PC-3 (cell line): ENCODE data around the gene NFKB1. TPM values are rescaled to one million over a fixed set of nuclear protein-coding genes. Genes with fewer than 3 reads are reported as not detected.
"Not testable (repeated sequence)": the region's sequence is repeated elsewhere in the genome, so short reads cannot be mapped to it uniquely, and the experiment has no call there.

Experiments
- ATAC-seq: fragments of 200-7000 bp; cut with Tn5 transposase; 2 replicates; pipeline ENCODE4 v1.9.1; 2020; ENCODE audit warnings: mild to moderate bottlenecking, moderate library complexity
- BruUV-seq: library from RNA; stranded (reverse); fragments of 400-500 nt; replicated peaks from 2 replicates; lab custom pipeline; 2021; lab: Mats Ljungman, UMichigan
- CTCF ChIA-PET: fragments of 300-600 bp; sonication (Branson Sonifier 250); formaldehyde crosslinking; loops from one replicate; lab custom pipeline; 2022; ENCODE audit warnings: antibody characterized with exemption; lab: Charles Lee
- POLR2A ChIA-PET: fragments of 300-600 bp; sonication (Branson Sonifier 250); formaldehyde crosslinking; loops from one replicate; lab custom pipeline; 2022; ENCODE audit warnings: antibody characterized with exemption; ENCODE audit not compliant: unreplicated experiment; lab: Charles Lee
- DNase-seq: peaks from one replicate; pipeline ENCODE4 v3.0.0-alpha.2; 2015
- H2AFZ ChIP-seq: fragments of 300-600 bp; sonication (generic); 2 replicates; pipeline ENCODE4 v1.6.0; 2016; ENCODE audit warnings: antibody characterized with exemption, low read length
- H3F3A ChIP-seq: fragments of 300-600 bp; sonication (generic); one replicate; pipeline ENCODE4 v1.6.0; 2017; ENCODE audit warnings: antibody characterized with exemption, low read length, control low read depth, mild to moderate bottlenecking; ENCODE audit not compliant: unreplicated experiment
- H3K27ac ChIP-seq: fragments of 300-600 bp; sonication (generic); 2 replicates; pipeline ENCODE4 v1.5.1; 2016; ENCODE audit warnings: mild to moderate bottlenecking, low read length
- H3K27me3 ChIP-seq: fragments of 300-600 bp; sonication (generic); 2 replicates; pipeline ENCODE4 v1.6.1; 2016; ENCODE audit warnings: low read length, mixed read lengths
- H3K36me3 ChIP-seq: fragments of 300-600 bp; sonication (generic); 2 replicates; pipeline ENCODE4 v1.6.1; 2016; ENCODE audit warnings: low read depth, mixed run types, low read length, mixed read lengths
- H3K4me1 ChIP-seq: fragments of 300-600 bp; sonication (generic); 2 replicates; pipeline ENCODE4 v1.5.1; 2016; ENCODE audit warnings: low read length; ENCODE audit not compliant: insufficient read depth
- H3K4me2 ChIP-seq: fragments of 300-600 bp; sonication (generic); 2 replicates; pipeline ENCODE4 v1.6.0; 2016; ENCODE audit warnings: low read length
- H3K4me3 ChIP-seq: fragments of 300-600 bp; sonication (generic); 2 replicates; pipeline ENCODE4 v1.5.1; 2016; ENCODE audit warnings: mild to moderate bottlenecking, low read length, mixed read lengths
- H3K79me2 ChIP-seq: fragments of 300-600 bp; sonication (generic); 2 replicates; pipeline ENCODE4 v1.6.1; 2017; ENCODE audit warnings: low read length, mixed read lengths
- H3K9ac ChIP-seq: fragments of 300-600 bp; sonication (generic); 2 replicates; pipeline ENCODE4 v1.6.0; 2016; ENCODE audit warnings: mild to moderate bottlenecking, low read length
- H3K9me2 ChIP-seq: fragments of 300-600 bp; sonication (generic); replicated peaks from 2 replicates; pipeline ENCODE4 v1.6.1; 2016; ENCODE audit warnings: mixed run types, low read length, mixed read lengths
- H3K9me3 ChIP-seq: fragments of 300-600 bp; sonication (generic); 2 replicates; pipeline ENCODE4 v1.6.1; 2016; ENCODE audit warnings: low read length, mixed read lengths
- H4K20me1 ChIP-seq: fragments of 300-600 bp; sonication (generic); 2 replicates; pipeline ENCODE4 v1.6.1; 2016; ENCODE audit warnings: low read length, mixed read lengths
- CTCF ChIP-seq: fragments of 300-600 bp; sonication (generic); conservative IDR thresholded peaks from 2 replicates; pipeline ENCODE4 v1.5.1; 2017; ENCODE audit warnings: antibody characterized with exemption, low read depth, mild to moderate bottlenecking, low read length
- EZH2 ChIP-seq: fragments of 300-600 bp; sonication (generic); IDR thresholded peaks from one replicate; pipeline ENCODE4 v1.6.1; 2017; ENCODE audit warnings: antibody characterized with exemption, mild to moderate bottlenecking, low read length; ENCODE audit not compliant: unreplicated experiment
- EZH2phosphoT487 ChIP-seq: fragments of 300-600 bp; sonication (generic); IDR thresholded peaks from 2 replicates; pipeline ENCODE4 v1.6.1; 2018; ENCODE audit warnings: mild to moderate bottlenecking, antibody characterized with exemption, low read length, borderline replicate concordance
- intact Hi-C: fragments of 100-400 bp; cut with micrococcal nuclease; formaldehyde crosslinking; loops from 2 replicates; pipeline ENCODE4 v1.9.0; 2023
- total RNA-seq: library from RNA; depleted of rRNA; stranded (reverse); fragments of >200 nt; gene quantifications from 2 replicates; pipeline ENCODE4 v1.2.3, GENCODE V29; 2014

The NFKB1 gene
- total RNA-seq, 1 experiment from 2014 or later: 22.2 TPM

GRCh38 chr4:102616636-102617035 is 115.5 kb downstream of the NFKB1 start:
- Histone ChIP-seq H3K9me2 (no peaks in the 10 kb centered on the region), H3K4me3 (no peak overlapping the region), H3F3A (no peaks in the 10 kb centered on the region), H3K79me2 (no peaks in the 10 kb centered on the region), H3K27ac (no peak overlapping the region), H3K4me1 (peaks cover 30% of the 10 kb centered on the region), H3K4me2 (no peak overlapping the region), H3K36me3 (peaks cover 15% of the 10 kb centered on the region), H3K9me3 (no peaks in the 10 kb centered on the region), H3K27me3 (no peaks in the 10 kb centered on the region), H2AFZ (no peak overlapping the region), H3K9ac (no peak overlapping the region), H4K20me1 (no peaks in the 10 kb centered on the region)
- intact Hi-C loops: no loop called here
- ATAC-seq (no peak), DNase-seq (no peak)
- TF ChIP-seq CTCF: no peak
- TF ChIP-seq EZH2: no peak
- TF ChIP-seq EZH2phosphoT487: no peak
- no TSS peak for BruUV-seq
- ChIA-PET POLR2A (no interaction called here), CTCF (interaction anchor here (0.5 kb wide), 1 partner anchor 171 kb away, joined by 3 read pairs; no protein-coding TSS in a partner anchor)

GRCh38 chr4:102619021-102619420 is 117.9 kb downstream of the NFKB1 start:
- H3K4me3 ChIP-seq, POLR2A ChIA-PET, H3K9me3 ChIP-seq, H3K79me2 ChIP-seq, H2AFZ ChIP-seq, H3F3A ChIP-seq, H3K27me3 ChIP-seq, ATAC-seq, H3K27ac ChIP-seq, H3K36me3 ChIP-seq, H3K9me2 ChIP-seq, BruUV-seq, H4K20me1 ChIP-seq, H3K9ac ChIP-seq, CTCF ChIA-PET, H3K4me2 ChIP-seq, intact Hi-C loops, DNase-seq: not testable (repeated sequence)
- peaks cover 21% of the 10 kb centered on the region for H3K4me1 ChIP-seq

GRCh38 chr4:102619776-102620631 is 118.8 kb downstream of the NFKB1 start:
- CTCF ChIA-PET: interaction anchor here (0.7 to 1.1 kb wide), 4 partner anchors 80 to 480 kb away, joined by 3 to 5 read pairs (median 3); partner anchors contain the start of gene BDH2

More at GRCh38 chr4:102619776-102620631, 118.8 kb downstream of the NFKB1 start:
- H3K9me3 ChIP-seq, POLR2A ChIA-PET, H3K9me2 ChIP-seq, H4K20me1 ChIP-seq, BruUV-seq, H3K9ac ChIP-seq, H3K27me3 ChIP-seq, DNase-seq, H3K36me3 ChIP-seq, H3K79me2 ChIP-seq, H3F3A ChIP-seq: not testable (repeated sequence)
- Histone ChIP-seq H3K4me3 (peak overlapping the region; percentile 60), H3K4me1 (peaks cover 21% of the 10 kb centered on the region), H2AFZ (peak overlapping the region; percentile 69; the same call in 1 of the 2 replicates), H3K27ac (peak overlapping the region; percentile 68), H3K4me2 (peak overlapping the region; percentile 83)
- intact Hi-C loops: loop anchor here (1.0 to 2.0 kb wide), 2 partner anchors 169 to 471 kb away; no protein-coding TSS in a partner anchor
- ATAC-seq: peak; percentile 10
